IPS-18c (cell line): Measurements from ENCODE around the gene DDX51.
"Not testable (repeated sequence)": the region's sequence is repeated elsewhere in the genome, so short reads cannot be mapped to it uniquely, and the experiment has no call there.

Source experiments
- H3K4me3 ChIP-seq: 2 replicates; pipeline ENCODE4 v1.7.0; 2013; ENCODE audit warnings: low read depth, mild to moderate bottlenecking, low read length, moderate library complexity; ENCODE audit not compliant: insufficient read depth
- H3K9me3 ChIP-seq: one replicate; pipeline ENCODE4 v1.6.1; 2013; ENCODE audit warnings: mild to moderate bottlenecking, low read length, moderate library complexity; ENCODE audit not compliant: control insufficient read depth, insufficient read depth

The DDX51 gene

GRCh38 chr12:132116709-132117557 is 27.2 kb downstream of the DDX51 start:
- Histone ChIP-seq H3K9me3 (no peaks in the 10 kb centered on the region), H3K4me3 (no peak overlapping the region)

DNA sequence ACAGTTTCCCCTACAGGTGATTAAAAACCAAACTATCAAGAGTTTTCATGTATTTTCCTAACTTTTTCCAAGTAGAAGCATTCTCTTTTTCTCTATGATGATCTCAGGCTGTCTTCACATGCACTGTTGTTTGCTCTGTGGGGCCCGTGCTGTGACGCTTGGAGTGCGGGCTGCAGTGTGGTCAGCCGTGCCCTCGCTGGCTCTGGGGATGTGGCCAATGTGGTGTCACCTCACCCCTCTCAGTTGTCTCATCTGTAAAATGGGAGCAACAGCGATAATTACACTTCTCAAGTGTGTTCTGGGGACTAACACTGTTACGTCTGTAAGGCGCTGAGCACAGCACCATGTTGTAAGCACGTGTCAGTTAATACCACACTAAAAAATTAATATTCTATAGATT is 28.6 kb downstream of the DDX51 start:
- H3K4me3 ChIP-seq = no peak overlapping the region
- no peaks in the 10 kb centered on the region for H3K9me3 ChIP-seq

DNA sequence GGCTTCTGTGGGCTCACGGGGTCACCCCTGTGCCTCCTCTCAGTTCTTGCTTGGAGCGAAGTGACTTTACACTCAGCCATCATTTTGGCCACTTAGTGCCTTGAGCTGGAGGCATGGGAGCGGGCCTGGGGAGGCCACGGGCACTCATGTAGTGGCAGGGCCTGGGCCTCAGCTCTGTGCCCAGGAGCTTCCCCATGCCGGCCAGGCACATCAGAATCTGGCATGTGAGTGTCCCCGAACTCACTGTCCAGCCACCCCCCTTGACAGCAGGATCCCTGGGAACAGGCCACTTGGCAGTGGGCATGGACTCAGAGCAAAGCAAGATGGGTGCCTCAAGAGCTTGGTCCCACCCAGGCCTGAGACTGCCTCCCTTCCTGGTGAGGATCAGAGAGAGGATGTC is 29.5 kb downstream of the DDX51 start:
- no peak overlapping the region for H3K4me3 ChIP-seq
- no peaks in the 10 kb centered on the region for H3K9me3 ChIP-seq

GRCh38 chr12:132111654-132112304 is 32.3 kb downstream of the DDX51 start:
- Histone ChIP-seq H3K4me3 (no peak overlapping the region), H3K9me3 (peaks cover 2% of the 10 kb centered on the region)

- no peak overlapping the region for H3K4me3 ChIP-seq
- peaks cover 2% of the 10 kb centered on the region for H3K9me3 ChIP-seq
Measured at GRCh38 chr12:132110677-132111076, 33.4 kb downstream of the DDX51 start.

GRCh38 chr12:132109741-132110140 is 34.4 kb downstream of the DDX51 start:
- no peak overlapping the region for H3K4me3 ChIP-seq
- peaks cover 2% of the 10 kb centered on the region for H3K9me3 ChIP-seq

- H3K4me3 ChIP-seq = no peak overlapping the region
- H3K9me3 ChIP-seq = peaks cover 2% of the 10 kb centered on the region
Measured at GRCh38 chr12:132108211-132108832, 35.8 kb downstream of the DDX51 start.

GRCh38 chr12:132106921-132107320 is 37.2 kb downstream of the DDX51 start:
- peaks cover 2% of the 10 kb centered on the region for H3K9me3 ChIP-seq

DNA sequence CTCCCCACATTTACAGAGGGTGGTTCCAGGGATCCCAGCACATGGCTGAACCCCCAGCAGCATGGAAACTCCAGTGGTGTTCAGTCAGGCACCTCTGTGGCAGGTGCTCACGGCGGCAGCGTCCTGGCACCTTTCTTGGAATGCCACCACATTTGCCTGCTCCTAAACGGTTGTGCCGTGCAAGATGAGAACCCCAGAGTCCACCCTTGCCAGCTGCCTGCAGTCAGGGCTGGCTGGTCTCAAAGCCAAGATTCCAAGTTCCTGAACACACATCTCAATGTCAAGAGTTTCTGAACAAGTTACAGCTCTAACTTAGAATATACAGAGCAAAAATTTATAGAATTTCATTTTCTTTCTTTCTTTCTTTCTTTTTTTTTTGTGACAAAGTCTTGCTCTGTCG is 38.7 kb downstream of the DDX51 start:
- Histone ChIP-seq H3K4me3 (no peak overlapping the region), H3K9me3 (peaks cover 2% of the 10 kb centered on the region)

More at GRCh38 chr12:132106921-132107320, 37.2 kb downstream of the DDX51 start:
- no peak overlapping the region for H3K4me3 ChIP-seq

GRCh38 chr12:132103542-132104308 is 40.4 kb downstream of the DDX51 start:
- no peak overlapping the region for H3K4me3 ChIP-seq
- peaks cover 2% of the 10 kb centered on the region for H3K9me3 ChIP-seq

GRCh38 chr12:132103072-132103471 is 41.0 kb downstream of the DDX51 start:
- H3K4me3 ChIP-seq, H3K9me3 ChIP-seq: not testable (repeated sequence)

GRCh38 chr12:132102297-132102696 is 41.8 kb downstream of the DDX51 start:
- H3K4me3 ChIP-seq = no peak overlapping the region
- peaks cover 2% of the 10 kb centered on the region for H3K9me3 ChIP-seq

GRCh38 chr12:132100306-132101065 is 43.6 kb downstream of the DDX51 start:
- Histone ChIP-seq H3K9me3 (peaks cover 5% of the 10 kb centered on the region), H3K4me3 (no peak overlapping the region)

DNA sequence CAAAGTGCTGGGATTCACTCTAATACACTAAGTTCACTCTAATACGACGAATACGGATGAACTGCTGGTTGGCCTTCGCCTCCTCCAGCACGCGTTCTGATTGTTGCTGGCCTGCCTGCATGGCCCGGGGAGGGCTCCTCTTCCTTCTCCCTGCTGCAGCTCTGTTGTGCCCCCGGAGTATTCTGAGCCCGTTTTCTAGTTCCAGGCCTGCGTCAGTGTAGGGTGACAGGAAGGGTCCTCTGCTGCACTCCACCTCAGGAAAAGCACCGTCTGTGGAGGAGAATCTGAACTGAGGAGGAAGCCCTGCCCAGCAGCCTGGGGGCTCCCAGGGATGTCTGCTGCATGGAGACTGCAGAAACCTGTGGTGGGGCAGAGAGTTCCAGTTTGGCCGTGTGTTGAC is 44.4 kb downstream of the DDX51 start:
- Histone ChIP-seq H3K4me3 (no peak overlapping the region), H3K9me3 (peaks cover 5% of the 10 kb centered on the region)

DNA sequence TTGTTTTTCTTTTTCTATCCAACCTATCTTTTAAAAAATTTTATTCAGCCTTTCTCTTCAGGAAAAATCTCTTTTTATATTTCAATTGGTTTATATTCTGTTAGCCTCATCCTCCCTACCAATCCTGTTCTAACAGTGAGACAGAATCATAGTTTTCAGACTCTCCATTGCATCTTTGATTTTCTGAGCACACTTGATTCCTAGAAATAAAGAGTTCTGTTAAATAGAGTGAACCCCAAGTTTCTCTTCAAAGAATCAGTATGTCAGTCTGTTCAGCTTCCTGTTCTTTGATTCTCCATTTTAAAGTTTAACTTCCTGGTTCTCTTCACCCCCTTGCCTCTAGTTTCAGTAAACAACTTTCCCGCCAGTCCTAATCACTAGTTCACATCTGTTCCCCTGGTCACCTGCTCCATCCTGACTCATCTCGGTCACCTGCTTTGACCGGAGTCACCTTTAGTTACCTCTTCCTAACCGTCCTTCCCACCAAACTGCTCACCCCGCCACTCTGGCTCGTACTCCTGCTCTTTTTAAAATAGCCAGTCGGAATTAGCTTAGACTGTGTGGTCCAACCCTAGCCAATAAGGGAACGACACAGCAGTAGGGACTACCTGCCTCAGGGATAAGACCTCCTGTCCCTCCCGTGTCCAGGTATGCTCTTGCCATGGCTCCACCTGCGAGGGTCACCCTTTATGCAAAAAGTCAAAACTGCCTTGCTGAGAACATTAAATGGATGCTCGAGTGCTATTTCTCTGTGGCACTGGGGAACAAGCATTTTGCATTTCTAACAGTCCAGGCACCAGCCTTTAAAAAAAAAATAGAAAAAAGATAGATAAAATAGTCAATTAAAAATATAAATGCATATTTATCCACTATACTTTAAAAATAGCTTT is 48.4 kb downstream of the DDX51 start:
- Histone ChIP-seq H3K4me3 (no peak overlapping the region), H3K9me3 (peaks cover 5% of the 10 kb centered on the region)
